Epithelial cell of prostate (primary cell): ENCODE measurements around the gene ABLIM2.

Experiments
- DNase-seq: peaks from one replicate; pipeline ENCODE4 v3.0.0-alpha.2; 2011; ENCODE audit warnings: low read depth, low spot score
- H3K27ac ChIP-seq: fragments of 450-650 bp; 2 replicates; pipeline ENCODE4 v1.5.1; 2017; ENCODE audit warnings: mild to moderate bottlenecking

Gene ABLIM2

GRCh38 chr4:8055206-8055605 is 103.4 kb downstream of the ABLIM2 start:
- DNase-seq = no peak
- no peak overlapping the region for H3K27ac ChIP-seq

GRCh38 chr4:8053688-8054449 is 104.7 kb downstream of the ABLIM2 start:
- DNase-seq = no peak
- H3K27ac ChIP-seq = no peak overlapping the region

GRCh38 chr4:8052160-8052691 is 106.4 kb downstream of the ABLIM2 start:
- no peak for DNase-seq
- no peak overlapping the region for H3K27ac ChIP-seq

- DNase-seq = no peak
- H3K27ac ChIP-seq = no peak overlapping the region
Observed at GRCh38 chr4:8051644-8052043, 107.0 kb downstream of the ABLIM2 start.

- DNase-seq = no peak
Observed at GRCh38 chr4:8050555-8051206, 107.9 kb downstream of the ABLIM2 start.

GRCh38 chr4:8050180-8050554 is 108.4 kb downstream of the ABLIM2 start:
- no peak overlapping the region for H3K27ac ChIP-seq
- no peak for DNase-seq

More at GRCh38 chr4:8050555-8051206, 107.9 kb downstream of the ABLIM2 start:
- H3K27ac ChIP-seq = no peak overlapping the region

- H3K27ac ChIP-seq = no peak overlapping the region
- DNase-seq = no peak
Observed at GRCh38 chr4:8048856-8049676, 109.5 kb downstream of the ABLIM2 start.

- no peak overlapping the region for H3K27ac ChIP-seq
Observed at GRCh38 chr4:8047837-8048678, 110.6 kb downstream of the ABLIM2 start.

GRCh38 chr4:8046925-8047541 is 111.6 kb downstream of the ABLIM2 start:
- no peak overlapping the region for H3K27ac ChIP-seq
- no peak for DNase-seq

More at GRCh38 chr4:8047837-8048678, 110.6 kb downstream of the ABLIM2 start:
- DNase-seq = no peak

- no peak for DNase-seq
- H3K27ac ChIP-seq = no peak overlapping the region
Observed at GRCh38 chr4:8045909-8046308, 112.7 kb downstream of the ABLIM2 start.

GRCh38 chr4:8044699-8045098 is 113.9 kb downstream of the ABLIM2 start:
- DNase-seq = no peak
- H3K27ac ChIP-seq = no peak overlapping the region

GRCh38 chr4:8044244-8044643 is 114.4 kb downstream of the ABLIM2 start:
- H3K27ac ChIP-seq = no peak overlapping the region
- no peak for DNase-seq

- no peak for DNase-seq
- H3K27ac ChIP-seq = no peak overlapping the region
Observed at GRCh38 chr4:8043596-8043995, 115.0 kb downstream of the ABLIM2 start.

GRCh38 chr4:8041868-8042267 is 116.7 kb downstream of the ABLIM2 start:
- no peak overlapping the region for H3K27ac ChIP-seq
- no peak for DNase-seq

- no peak for DNase-seq
- no peak overlapping the region for H3K27ac ChIP-seq
Observed at GRCh38 chr4:8041172-8041571, 117.4 kb downstream of the ABLIM2 start.

GRCh38 chr4:8040607-8041006 is 118.0 kb downstream of the ABLIM2 start:
- DNase-seq = no peak
- H3K27ac ChIP-seq = no peak overlapping the region

GRCh38 chr4:8039853-8040252 is 118.8 kb downstream of the ABLIM2 start:
- DNase-seq = no peak
- H3K27ac ChIP-seq = no peak overlapping the region

GRCh38 chr4:8039290-8039689 is 119.3 kb downstream of the ABLIM2 start:
- H3K27ac ChIP-seq = no peak overlapping the region
- DNase-seq = no peak

GRCh38 chr4:8038719-8039251 is 119.8 kb downstream of the ABLIM2 start:
- no peak overlapping the region for H3K27ac ChIP-seq
- DNase-seq = no peak
